Hepatocyte (in vitro differentiated cells): ENCODE measurements around the gene GNG7.

ENCODE experiments used
- CTCF ChIP-seq: fragments of 200-600 bp; sonication (generic); IDR thresholded peaks from 2 replicates; pipeline ENCODE4 v1.5.1; 2016; ENCODE audit warnings: antibody characterized with exemption, mild to moderate bottlenecking; ENCODE audit not compliant: poor library complexity
- EZH2 ChIP-seq: fragments of 200-600 bp; sonication (generic); IDR thresholded peaks from 2 replicates; pipeline ENCODE4 v1.6.1; 2016; ENCODE audit warnings: antibody characterized with exemption, mild to moderate bottlenecking, borderline replicate concordance
- EZH2phosphoT487 ChIP-seq: fragments of 200-600 bp; sonication (generic); IDR thresholded peaks from one replicate; pipeline ENCODE4 v1.6.1; 2018; ENCODE audit warnings: antibody characterized with exemption, mild to moderate bottlenecking, low read depth, moderate library complexity; ENCODE audit not compliant: unreplicated experiment, severe bottlenecking

DNA sequence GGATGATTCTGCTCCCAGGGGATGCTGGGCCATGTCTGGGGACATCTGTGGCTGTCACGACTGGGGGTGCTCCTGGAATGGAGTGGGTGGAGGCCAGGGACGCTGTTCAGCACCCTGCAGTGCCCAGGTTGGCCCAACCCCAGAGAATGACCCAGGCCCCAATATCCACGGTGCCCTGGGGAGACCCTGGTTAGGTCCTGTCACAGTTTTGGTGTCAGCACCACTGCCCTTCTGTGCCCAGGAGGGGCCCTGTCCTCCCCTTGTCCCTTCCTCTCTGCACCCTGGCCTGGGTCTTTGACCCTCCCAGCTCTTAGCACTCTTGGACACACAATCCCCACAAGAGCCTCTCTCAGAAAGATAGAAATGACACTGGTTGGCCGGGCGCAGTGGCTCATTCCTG lies 141.3 kb downstream of the GNG7 start:
- no peak for TF ChIP-seq CTCF
- TF ChIP-seq EZH2 = no peak
- TF ChIP-seq EZH2phosphoT487 = no peak
